ENCODE results near the gene SHE. TPM values are rescaled to one million over a fixed set of nuclear protein-coding genes. Genes with fewer than 3 reads are reported as not detected.

SHE gene
- total RNA-seq, 1 donor from 2014 or later: 79.3 TPM

GRCh38 chr1:154467434-154468102, 34.6 kb downstream of the SHE start:
- peaks cover 6% of the 10 kb centered on the region for H3K27me3 Mint-ChIP-seq (ENCODE audit: unreplicated experiment)
- TF ChIP-seq CTCF (IDR thresholded peaks at IDR 0.05; ENCODE audit: unreplicated experiment): no peak
- H3K27ac Mint-ChIP-seq (ENCODE audit: unreplicated experiment): no peak overlapping the region
- H3K36me3 Mint-ChIP-seq (ENCODE audit: low read depth, unreplicated experiment): peaks cover 5% of the 10 kb centered on the region
- DNase-seq (ENCODE audit: low spot score): no peak
- no peak overlapping the region for H3K4me3 Mint-ChIP-seq (ENCODE audit: unreplicated experiment)
- no peaks in the 10 kb centered on the region for H3K9me3 Mint-ChIP-seq (ENCODE audit: unreplicated experiment)
- H3K4me1 Mint-ChIP-seq (ENCODE audit: unreplicated experiment): peaks cover 4% of the 10 kb centered on the region

- peaks cover 6% of the 10 kb centered on the region for H3K4me1 Mint-ChIP-seq (ENCODE audit: unreplicated experiment)
- peaks cover 6% of the 10 kb centered on the region for H3K27me3 Mint-ChIP-seq (ENCODE audit: unreplicated experiment)
- peaks cover 5% of the 10 kb centered on the region for H3K36me3 Mint-ChIP-seq (ENCODE audit: low read depth, unreplicated experiment)
- H3K4me3 Mint-ChIP-seq (ENCODE audit: unreplicated experiment): no peak overlapping the region
- H3K9me3 Mint-ChIP-seq (ENCODE audit: unreplicated experiment): no peaks in the 10 kb centered on the region
- no peak for TF ChIP-seq CTCF (IDR thresholded peaks at IDR 0.05; ENCODE audit: unreplicated experiment)
- H3K27ac Mint-ChIP-seq (ENCODE audit: unreplicated experiment): no peak overlapping the region
- DNase-seq (ENCODE audit: low spot score): no peak
Observed at GRCh38 chr1:154466921-154467417, 35.2 kb downstream of the SHE start.

- H3K9me3 Mint-ChIP-seq (ENCODE audit: unreplicated experiment): no peaks in the 10 kb centered on the region
- TF ChIP-seq CTCF (IDR thresholded peaks at IDR 0.05; ENCODE audit: unreplicated experiment): no peak
- H3K4me1 Mint-ChIP-seq (ENCODE audit: unreplicated experiment): peaks cover 7% of the 10 kb centered on the region
- H3K4me3 Mint-ChIP-seq (ENCODE audit: unreplicated experiment): no peak overlapping the region
- no peak for DNase-seq (ENCODE audit: low spot score)
- H3K27me3 Mint-ChIP-seq (ENCODE audit: unreplicated experiment): peaks cover 6% of the 10 kb centered on the region
- peaks cover 5% of the 10 kb centered on the region for H3K36me3 Mint-ChIP-seq (ENCODE audit: low read depth, unreplicated experiment)
- H3K27ac Mint-ChIP-seq (ENCODE audit: unreplicated experiment): no peak overlapping the region
Observed at GRCh38 chr1:154466206-154466605, 36.0 kb downstream of the SHE start.

GRCh38 chr1:154465621-154466195, 36.5 kb downstream of the SHE start:
- H3K36me3 Mint-ChIP-seq (ENCODE audit: low read depth, unreplicated experiment): peaks cover 5% of the 10 kb centered on the region
- no peak for TF ChIP-seq CTCF (IDR thresholded peaks at IDR 0.05; ENCODE audit: unreplicated experiment)
- H3K4me1 Mint-ChIP-seq (ENCODE audit: unreplicated experiment): peaks cover 7% of the 10 kb centered on the region
- H3K9me3 Mint-ChIP-seq (ENCODE audit: unreplicated experiment): no peaks in the 10 kb centered on the region
- DNase-seq (ENCODE audit: low spot score): no peak
- no peak overlapping the region for H3K4me3 Mint-ChIP-seq (ENCODE audit: unreplicated experiment)
- peaks cover 6% of the 10 kb centered on the region for H3K27me3 Mint-ChIP-seq (ENCODE audit: unreplicated experiment)
- H3K27ac Mint-ChIP-seq (ENCODE audit: unreplicated experiment): no peak overlapping the region

GRCh38 chr1:154463512-154463990, 38.7 kb downstream of the SHE start:
- Mint-ChIP-seq H3K27me3 (ENCODE audit: unreplicated experiment) (peaks cover 1% of the 10 kb centered on the region), H3K4me3 (ENCODE audit: unreplicated experiment) (no peak overlapping the region), H3K4me1 (ENCODE audit: unreplicated experiment) (peaks cover 7% of the 10 kb centered on the region), H3K9me3 (ENCODE audit: unreplicated experiment) (no peaks in the 10 kb centered on the region), H3K36me3 (ENCODE audit: low read depth, unreplicated experiment) (no peaks in the 10 kb centered on the region), H3K27ac (ENCODE audit: unreplicated experiment) (peak overlapping the region; percentile 80)
- TF ChIP-seq CTCF (IDR thresholded peaks at IDR 0.05; ENCODE audit: unreplicated experiment): no peak
- no peak for DNase-seq (ENCODE audit: low spot score)

Measured in endothelial cell (in vitro differentiated cells).